IMR-90 (cell line): ENCODE data around the gene C1QL4. TPM values are rescaled to one million over a fixed set of nuclear protein-coding genes. Genes with fewer than 3 reads are reported as not detected.

Source experiments
- ATAC-seq: fragments of 200-7000 bp; cut with Tn5 transposase; 2 replicates; pipeline ENCODE4 v1.9.1; 2020; ENCODE audit warnings: low read depth, mild to moderate bottlenecking, moderate library complexity
- BruUV-seq: library from RNA; stranded (reverse); fragments of 400-500 nt; replicated peaks from 2 replicates; lab custom pipeline; 2021; lab: Mats Ljungman, UMichigan
- CTCF ChIA-PET: fragments of 300-600 bp; formaldehyde crosslinking; extraction: SDS; loops from one replicate; lab custom pipeline; 2021; ENCODE audit warnings: antibody characterized with exemption; lab: Yijun Ruan, JAX
- POLR2A ChIA-PET: fragments of 300-600 bp; sonication (Branson Sonifier 250); formaldehyde crosslinking; loops from one replicate; lab custom pipeline; 2022; ENCODE audit warnings: antibody characterized with exemption; ENCODE audit not compliant: unreplicated experiment; lab: Charles Lee
- DNase-seq: peaks from one replicate; pipeline ENCODE4 v3.0.0; 2013
- H2AFZ ChIP-seq: replicated peaks from 2 replicates; pipeline ENCODE3; 2013; ENCODE audit warnings: low read length, mild to moderate bottlenecking; ENCODE audit not compliant: poor library complexity
- H2AK5ac ChIP-seq: 2 replicates; pipeline ENCODE4 v1.6.1; 2013; ENCODE audit warnings: low read depth, low read length, inconsistent platforms
- H2AK9ac ChIP-seq: replicated peaks from 2 replicates; pipeline ENCODE3; 2013; ENCODE audit warnings: mild to moderate bottlenecking, low read depth, low read length, moderate library complexity; ENCODE audit not compliant: poor library complexity
- H2BK120ac ChIP-seq: 2 replicates; pipeline ENCODE4 v1.6.1; 2013; ENCODE audit warnings: low read depth, low read length, inconsistent platforms
- H2BK15ac ChIP-seq: 3 replicates; pipeline ENCODE4 v1.6.1; 2013; ENCODE audit warnings: low read depth, low read length, inconsistent platforms
- H2BK20ac ChIP-seq: 2 replicates; pipeline ENCODE4 v1.6.1; 2013; ENCODE audit warnings: low read depth, mild to moderate bottlenecking, inconsistent platforms, low read length, moderate library complexity
- H2BK5ac ChIP-seq: 2 replicates; pipeline ENCODE4 v1.6.1; 2013; ENCODE audit warnings: mild to moderate bottlenecking, low read depth, low read length, inconsistent platforms; ENCODE audit not compliant: poor library complexity, severe bottlenecking
- H3K14ac ChIP-seq: replicated peaks from 2 replicates; pipeline ENCODE4 v1.6.1; 2013; ENCODE audit warnings: low read depth, low read length, inconsistent platforms
- H3K18ac ChIP-seq: 2 replicates; pipeline ENCODE4 v1.6.1; 2013; ENCODE audit warnings: low read depth, low read length, control low read depth
- H3K23ac ChIP-seq: 2 replicates; pipeline ENCODE4 v1.6.1; 2013; ENCODE audit warnings: low read depth, low read length, inconsistent platforms
- H3K27ac ChIP-seq: 2 replicates; pipeline ENCODE4 v1.5.1; 2013; ENCODE audit warnings: mild to moderate bottlenecking, control low read depth, low read length; ENCODE audit not compliant: insufficient read depth
- H3K27me3 ChIP-seq: 2 replicates; pipeline ENCODE4 v1.6.1; 2013; ENCODE audit warnings: low read length; ENCODE audit not compliant: control insufficient read depth, insufficient read depth
- H3K36me3 ChIP-seq: 2 replicates; pipeline ENCODE4 v1.6.1; 2013; ENCODE audit warnings: low read length, mixed read lengths; ENCODE audit not compliant: control insufficient read depth, insufficient read depth
- H3K4ac ChIP-seq: 2 replicates; pipeline ENCODE4 v1.6.1; 2013; ENCODE audit warnings: low read depth, low read length, inconsistent platforms
- H3K4me1 ChIP-seq: 2 replicates; pipeline ENCODE4 v1.6.1; 2013; ENCODE audit warnings: low read length, mixed read lengths; ENCODE audit not compliant: control insufficient read depth, insufficient read depth
- H3K4me2 ChIP-seq: 2 replicates; pipeline ENCODE4 v1.6.1; 2013; ENCODE audit warnings: low read depth, mild to moderate bottlenecking, control low read depth, low read length, moderate library complexity
- H3K4me3 ChIP-seq: 2 replicates; pipeline ENCODE4 v1.5.1; 2013; ENCODE audit warnings: low read depth, mild to moderate bottlenecking, control low read depth, low read length, moderate library complexity; ENCODE audit not compliant: insufficient read depth
- H3K56ac ChIP-seq: 2 replicates; pipeline ENCODE4 v1.6.1; 2013; ENCODE audit warnings: low read length, inconsistent platforms; ENCODE audit not compliant: insufficient read depth; ENCODE audit errors: extremely low read depth
- H3K79me1 ChIP-seq, 2 experiments: 2 replicates each; pipeline ENCODE4 v1.6.1; 2013; ENCODE audit warnings: low read length in 2 of 2, inconsistent platforms in 1 of 2, low read depth in 1 of 2
- H3K9ac ChIP-seq: 2 replicates; pipeline ENCODE4 v1.6.1; 2013; ENCODE audit warnings: low read depth, low read length, control low read depth
- H3K9me1 ChIP-seq: 2 replicates; pipeline ENCODE4 v1.6.1; 2013; ENCODE audit warnings: low read length, inconsistent platforms; ENCODE audit not compliant: insufficient read depth
- H3K9me3 ChIP-seq: 2 replicates; pipeline ENCODE4 v1.6.1; 2013; ENCODE audit warnings: low read length; ENCODE audit not compliant: control insufficient read depth, insufficient read depth
- H4K20me1 ChIP-seq: 2 replicates; pipeline ENCODE4 v1.6.1; 2013; ENCODE audit warnings: low read length, inconsistent platforms; ENCODE audit not compliant: insufficient read depth
- H4K5ac ChIP-seq: 2 replicates; pipeline ENCODE4 v1.6.1; 2013; ENCODE audit warnings: mild to moderate bottlenecking, low read depth, low read length, control low read depth
- H4K8ac ChIP-seq, 2 experiments: 2 replicates each; pipeline ENCODE4 v1.6.1; 2013; ENCODE audit warnings: low read depth in 2 of 2, low read length in 2 of 2, control low read depth in 1 of 2, inconsistent platforms in 1 of 2
- H4K91ac ChIP-seq: 2 replicates; pipeline ENCODE4 v1.6.1; 2013; ENCODE audit warnings: low read depth, low read length, inconsistent platforms; ENCODE audit not compliant: insufficient read depth
- CEBPB ChIP-seq: IDR thresholded peaks from 2 replicates; pipeline ENCODE4 v1.6.1; 2012; ENCODE audit warnings: low read depth, low read length, improper control_type of control experiment
- FOS ChIP-seq: fragments of 150-350 bp; IDR thresholded peaks from 2 replicates; pipeline ENCODE4 v1.6.1; 2016; ENCODE audit warnings: low read depth, low read length
- MAFK ChIP-seq: IDR thresholded peaks from 2 replicates; pipeline ENCODE4 v1.6.1; 2012; ENCODE audit warnings: low read depth, low read length, improper control_type of control experiment
- MAZ ChIP-seq: IDR thresholded peaks from 2 replicates; pipeline ENCODE4 v1.6.1; 2012; ENCODE audit warnings: low read depth, mild to moderate bottlenecking, low read length, improper control_type of control experiment, moderate library complexity, borderline replicate concordance
- NFE2L2 ChIP-seq: fragments of 150-350 bp; IDR thresholded peaks from 2 replicates; pipeline ENCODE4 v1.6.1; 2016; ENCODE audit warnings: low read depth, mild to moderate bottlenecking, low read length
- RAD21 ChIP-seq: IDR thresholded peaks from 2 replicates; pipeline ENCODE4 v1.6.1; 2012; ENCODE audit warnings: low read length, improper control_type of control experiment
- RCOR1 ChIP-seq: IDR thresholded peaks from 2 replicates; pipeline ENCODE4 v1.6.1; 2012; ENCODE audit warnings: mild to moderate bottlenecking, low read length, improper control_type of control experiment; ENCODE audit not compliant: insufficient replicate concordance
- RFX5 ChIP-seq: IDR thresholded peaks from 2 replicates; pipeline ENCODE4 v1.8.0; 2012; ENCODE audit warnings: low read depth, mild to moderate bottlenecking, low read length, moderate library complexity
- SMC3 ChIP-seq: fragments of 150-350 bp; IDR thresholded peaks from 2 replicates; pipeline ENCODE4 v1.6.1; 2016; ENCODE audit warnings: low read depth, mild to moderate bottlenecking, antibody characterized with exemption, low read length, moderate library complexity
- WGBS, 2 experiments: methylation state at CpG; one replicate each; pipeline versions ENCODE4 v1.1.5 to v1.1.7; 2013; ENCODE audit warnings: missing lambda C conversion rate in 2 of 2; ENCODE audit not compliant: insufficient read length in 1 of 2; ENCODE audit errors: extremely low coverage in 2 of 2; 5-methylcytosine and 5-hydroxymethylcytosine counted together
- dilution Hi-C: fragments of 300-500 bp; cut with HindIII; formaldehyde crosslinking; loops from one replicate; pipeline ENCODE4 v1.14.3; 2018; ENCODE audit warnings: low sequenced_read_pairs; ENCODE audit not compliant: unreplicated experiment
- in situ Hi-C: fragments of 300-500 bp; cut with MboI; formaldehyde crosslinking; loops from 3 replicates; pipeline ENCODE4 v1.14.3; 2019; ENCODE audit warnings: low sequenced_read_pairs, inconsistent platforms, mixed read lengths
- intact Hi-C: fragments of 100-400 bp; cut with micrococcal nuclease; formaldehyde crosslinking; loops from 2 replicates; pipeline ENCODE4 v1.10.0; 2022
- polyA plus RNA-seq, 3 experiments: library from polyadenylated mRNA; depleted of rRNA; stranded (reverse); fragments of >200 nt; gene quantifications; 2 replicates each; pipeline ENCODE4 v1.2.3, GENCODE V29; 2012; ENCODE audit warnings: low replicate concordance in 1 of 3
- total RNA-seq: library from RNA; depleted of rRNA; stranded (reverse); fragments of >200 nt; gene quantifications from 2 replicates; pipeline ENCODE4 v1.2.3, GENCODE V29; 2012
- TF ChIP-seq, protein P1 (sequence below): conservative IDR thresholded peaks from 2 replicates; pipeline ENCODE4 v1.5.1; 2012; ENCODE audit warnings: mild to moderate bottlenecking, low read depth, low read length, improper control_type of control experiment
- TF ChIP-seq, protein P2 (sequence below): fragments of 150-350 bp; IDR thresholded peaks from 2 replicates; pipeline ENCODE4 v1.6.1; 2016; ENCODE audit warnings: low read depth, mild to moderate bottlenecking, low read length, moderate library complexity, borderline replicate concordance

The C1QL4 gene
- total and polyA plus RNA-seq, 2 of the 4 experiments (the other 2 are of a cell fraction) = 0.18 to 0.46 TPM

DNA sequence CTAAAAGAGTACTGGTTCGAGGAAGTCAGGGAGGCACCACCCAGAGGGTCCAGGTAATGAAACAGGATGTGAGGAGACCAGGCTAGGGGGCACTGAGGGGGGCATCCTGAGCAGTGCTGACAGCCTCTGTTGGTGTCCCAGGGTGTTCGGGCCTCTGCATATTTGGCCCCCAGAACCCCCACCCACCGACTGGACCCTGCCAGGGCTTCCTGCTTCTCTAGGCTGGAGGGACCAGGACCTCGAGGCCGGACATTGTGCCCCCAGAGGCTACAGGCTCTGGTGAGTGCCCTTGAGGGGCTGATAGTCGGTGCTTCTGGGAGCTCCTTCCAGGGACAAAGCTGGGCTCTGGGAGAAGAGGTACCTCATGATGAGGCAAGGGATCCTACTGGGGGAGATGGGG, 11.4 kb downstream of the C1QL4 start:
- no peaks in the 10 kb centered on the region for H4K20me1 ChIP-seq
- H3K14ac ChIP-seq = no peak overlapping the region
- ChIA-PET CTCF (no interaction called here), POLR2A (no interaction called here)
- H2BK5ac ChIP-seq = no peak overlapping the region
- no peak overlapping the region for H2BK120ac ChIP-seq
- dilution Hi-C loops (no loop called here), intact Hi-C loops (no loop called here), in situ Hi-C loops (no loop called here)
- H4K8ac ChIP-seq = no peak overlapping the region
- DNase-seq (no peak), ATAC-seq (no peak)
- no peak overlapping the region for H3K23ac ChIP-seq
- TF ChIP-seq MAZ = no peak
- TF ChIP-seq, protein P1, sequence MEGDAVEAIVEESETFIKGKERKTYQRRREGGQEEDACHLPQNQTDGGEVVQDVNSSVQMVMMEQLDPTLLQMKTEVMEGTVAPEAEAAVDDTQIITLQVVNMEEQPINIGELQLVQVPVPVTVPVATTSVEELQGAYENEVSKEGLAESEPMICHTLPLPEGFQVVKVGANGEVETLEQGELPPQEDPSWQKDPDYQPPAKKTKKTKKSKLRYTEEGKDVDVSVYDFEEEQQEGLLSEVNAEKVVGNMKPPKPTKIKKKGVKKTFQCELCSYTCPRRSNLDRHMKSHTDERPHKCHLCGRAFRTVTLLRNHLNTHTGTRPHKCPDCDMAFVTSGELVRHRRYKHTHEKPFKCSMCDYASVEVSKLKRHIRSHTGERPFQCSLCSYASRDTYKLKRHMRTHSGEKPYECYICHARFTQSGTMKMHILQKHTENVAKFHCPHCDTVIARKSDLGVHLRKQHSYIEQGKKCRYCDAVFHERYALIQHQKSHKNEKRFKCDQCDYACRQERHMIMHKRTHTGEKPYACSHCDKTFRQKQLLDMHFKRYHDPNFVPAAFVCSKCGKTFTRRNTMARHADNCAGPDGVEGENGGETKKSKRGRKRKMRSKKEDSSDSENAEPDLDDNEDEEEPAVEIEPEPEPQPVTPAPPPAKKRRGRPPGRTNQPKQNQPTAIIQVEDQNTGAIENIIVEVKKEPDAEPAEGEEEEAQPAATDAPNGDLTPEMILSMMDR = no peak
- TF ChIP-seq MAFK = no peak
- TF ChIP-seq, protein P2, sequence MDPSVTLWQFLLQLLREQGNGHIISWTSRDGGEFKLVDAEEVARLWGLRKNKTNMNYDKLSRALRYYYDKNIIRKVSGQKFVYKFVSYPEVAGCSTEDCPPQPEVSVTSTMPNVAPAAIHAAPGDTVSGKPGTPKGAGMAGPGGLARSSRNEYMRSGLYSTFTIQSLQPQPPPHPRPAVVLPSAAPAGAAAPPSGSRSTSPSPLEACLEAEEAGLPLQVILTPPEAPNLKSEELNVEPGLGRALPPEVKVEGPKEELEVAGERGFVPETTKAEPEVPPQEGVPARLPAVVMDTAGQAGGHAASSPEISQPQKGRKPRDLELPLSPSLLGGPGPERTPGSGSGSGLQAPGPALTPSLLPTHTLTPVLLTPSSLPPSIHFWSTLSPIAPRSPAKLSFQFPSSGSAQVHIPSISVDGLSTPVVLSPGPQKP = no peak
- TF ChIP-seq SMC3 = no peak
- no peak for TF ChIP-seq FOS
- no peak for TF ChIP-seq RAD21
- TF ChIP-seq RCOR1 = no peak
- TF ChIP-seq NFE2L2 = no peak
- TF ChIP-seq RFX5 = no peak
- no peak for TF ChIP-seq CEBPB
- H3K9me1 ChIP-seq = no peaks in the 10 kb centered on the region; the same call in 1 of the 2 replicates
- H3K4me3 ChIP-seq = no peak overlapping the region
- no peak overlapping the region for H2BK20ac ChIP-seq
- H3K79me1 ChIP-seq = peaks cover 9 to 41% of the 10 kb centered on the region in 2 experiments; a peak in 3 of 4 replicates
- peaks cover 6% of the 10 kb centered on the region for H3K36me3 ChIP-seq
- no peak overlapping the region for H3K27ac ChIP-seq
- H3K27me3 ChIP-seq = no peaks in the 10 kb centered on the region
- no peak overlapping the region for H2BK15ac ChIP-seq
- no CpG with 5 or more reads among the region's 6 CpGs for WGBS, 2 experiments
- H2AFZ ChIP-seq = no peak overlapping the region
- BruUV-seq = no TSS peak
- H3K18ac ChIP-seq = no peak overlapping the region
- no peak overlapping the region for H4K5ac ChIP-seq
- peaks cover 9% of the 10 kb centered on the region; the same call in 1 of the 2 replicates for H3K4me1 ChIP-seq
- H4K91ac ChIP-seq = no peak overlapping the region
- H3K9ac ChIP-seq = no peak overlapping the region
- H2AK5ac ChIP-seq = no peak overlapping the region
- no peak overlapping the region for H3K4ac ChIP-seq
- no peaks in the 10 kb centered on the region for H3K9me3 ChIP-seq
- peak overlapping the region; percentile 14 for H2AK9ac ChIP-seq
- H3K56ac ChIP-seq = no peak overlapping the region
- H3K4me2 ChIP-seq = no peak overlapping the region
